Aortic smooth muscle cell (primary cell): ENCODE data around the gene USH2A. TPM values are rescaled to one million over a fixed set of nuclear protein-coding genes. Genes with fewer than 3 reads are reported as not detected.

Experiments
- total RNA-seq: library from RNA; depleted of rRNA; stranded (reverse); fragments of >200 nt; gene quantifications from 2 replicates; pipeline ENCODE4 v1.2.3, GENCODE V29; 2014

USH2A gene, protein sequence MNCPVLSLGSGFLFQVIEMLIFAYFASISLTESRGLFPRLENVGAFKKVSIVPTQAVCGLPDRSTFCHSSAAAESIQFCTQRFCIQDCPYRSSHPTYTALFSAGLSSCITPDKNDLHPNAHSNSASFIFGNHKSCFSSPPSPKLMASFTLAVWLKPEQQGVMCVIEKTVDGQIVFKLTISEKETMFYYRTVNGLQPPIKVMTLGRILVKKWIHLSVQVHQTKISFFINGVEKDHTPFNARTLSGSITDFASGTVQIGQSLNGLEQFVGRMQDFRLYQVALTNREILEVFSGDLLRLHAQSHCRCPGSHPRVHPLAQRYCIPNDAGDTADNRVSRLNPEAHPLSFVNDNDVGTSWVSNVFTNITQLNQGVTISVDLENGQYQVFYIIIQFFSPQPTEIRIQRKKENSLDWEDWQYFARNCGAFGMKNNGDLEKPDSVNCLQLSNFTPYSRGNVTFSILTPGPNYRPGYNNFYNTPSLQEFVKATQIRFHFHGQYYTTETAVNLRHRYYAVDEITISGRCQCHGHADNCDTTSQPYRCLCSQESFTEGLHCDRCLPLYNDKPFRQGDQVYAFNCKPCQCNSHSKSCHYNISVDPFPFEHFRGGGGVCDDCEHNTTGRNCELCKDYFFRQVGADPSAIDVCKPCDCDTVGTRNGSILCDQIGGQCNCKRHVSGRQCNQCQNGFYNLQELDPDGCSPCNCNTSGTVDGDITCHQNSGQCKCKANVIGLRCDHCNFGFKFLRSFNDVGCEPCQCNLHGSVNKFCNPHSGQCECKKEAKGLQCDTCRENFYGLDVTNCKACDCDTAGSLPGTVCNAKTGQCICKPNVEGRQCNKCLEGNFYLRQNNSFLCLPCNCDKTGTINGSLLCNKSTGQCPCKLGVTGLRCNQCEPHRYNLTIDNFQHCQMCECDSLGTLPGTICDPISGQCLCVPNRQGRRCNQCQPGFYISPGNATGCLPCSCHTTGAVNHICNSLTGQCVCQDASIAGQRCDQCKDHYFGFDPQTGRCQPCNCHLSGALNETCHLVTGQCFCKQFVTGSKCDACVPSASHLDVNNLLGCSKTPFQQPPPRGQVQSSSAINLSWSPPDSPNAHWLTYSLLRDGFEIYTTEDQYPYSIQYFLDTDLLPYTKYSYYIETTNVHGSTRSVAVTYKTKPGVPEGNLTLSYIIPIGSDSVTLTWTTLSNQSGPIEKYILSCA (N-terminal part only)
- total RNA-seq, result under 0.01 TPM in 1 of 2 replicates, not detected in the other

GRCh38 chr1:216422821-216423520 lies at the start of gene USH2A:
Gene USH2A, minus strand, starts transcription at chr1:216423448. Its CDS starts 1,112 bp downstream, at chr1:216422336.

